Colon (tissue), 2 donors: ENCODE measurements around the gene DNAH9.

ENCODE experiments used
- FAIRE-seq: peaks from 2 replicates; lab custom pipeline; 2012; peaks lifted over from hg19 to GRCh38; lab: Jason Lieb, UNC
- donor health status: control.
- donor health status: control.

Gene DNAH9

GRCh38 chr17:11768981-11769380, 170.7 kb downstream of the DNAH9 start:
- FAIRE-seq, result no peak

GRCh38 chr17:11772031-11772430, 173.8 kb downstream of the DNAH9 start:
- no peak for FAIRE-seq

- no peak for FAIRE-seq
Observed at GRCh38 chr17:11779892-11780291, 181.6 kb downstream of the DNAH9 start.

- no peak for FAIRE-seq
Observed at GRCh38 chr17:11780621-11781020, 182.4 kb downstream of the DNAH9 start.

- FAIRE-seq, result no peak
Observed at GRCh38 chr17:11786711-11787438, 188.6 kb downstream of the DNAH9 start.

GRCh38 chr17:11795906-11796305, 197.6 kb downstream of the DNAH9 start:
- no peak for FAIRE-seq

GRCh38 chr17:11797803-11798202, 199.5 kb downstream of the DNAH9 start:
- no peak for FAIRE-seq

- no peak for FAIRE-seq
Observed at GRCh38 chr17:11803231-11803969, 205.1 kb downstream of the DNAH9 start.

GRCh38 chr17:11805138-11805537, 206.9 kb downstream of the DNAH9 start:
- FAIRE-seq, result no peak

- no peak for FAIRE-seq
Observed at GRCh38 chr17:11805952-11806351, 207.7 kb downstream of the DNAH9 start.

GRCh38 chr17:11807606-11808005, 209.3 kb downstream of the DNAH9 start:
- FAIRE-seq, result no peak

- no peak for FAIRE-seq
Observed at GRCh38 chr17:11813278-11813677, 215.0 kb downstream of the DNAH9 start.

- FAIRE-seq, result no peak
Observed at GRCh38 chr17:11813871-11814270, 215.6 kb downstream of the DNAH9 start.

- FAIRE-seq, result no peak
Observed at GRCh38 chr17:11814655-11815262, 216.5 kb downstream of the DNAH9 start.

GRCh38 chr17:11816409-11816808, 218.1 kb downstream of the DNAH9 start:
- FAIRE-seq, result no peak

GRCh38 chr17:11823862-11824261, 225.6 kb downstream of the DNAH9 start:
- FAIRE-seq, result no peak

- FAIRE-seq, result no peak
Observed at GRCh38 chr17:11825572-11826209, 227.4 kb downstream of the DNAH9 start.

- FAIRE-seq, result no peak
Observed at GRCh38 chr17:11832401-11833137, 234.3 kb downstream of the DNAH9 start.

GRCh38 chr17:11836508-11836907, 238.2 kb downstream of the DNAH9 start:
- FAIRE-seq, result no peak

- no peak for FAIRE-seq
Observed at GRCh38 chr17:11840052-11840451, 241.8 kb downstream of the DNAH9 start.

- FAIRE-seq, result no peak
Observed at GRCh38 chr17:11840831-11841230, 242.6 kb downstream of the DNAH9 start.

- FAIRE-seq, result peak; percentile 65
Observed at GRCh38 chr17:11848330-11848729, 250.1 kb downstream of the DNAH9 start.
